HG03097 (cell line): ENCODE data around the gene ZCCHC24.
"Not testable (repeated sequence)": the region's sequence is repeated elsewhere in the genome, so short reads cannot be mapped to it uniquely, and the experiment has no call there.

Source experiments
- ATAC-seq: cut with Tn5 transposase; IDR thresholded peaks from one replicate; pipeline ENCODE4 v1.9.1; 2021; ENCODE audit not compliant: unreplicated experiment, low FRiP score

ZCCHC24 gene

GRCh38 chr10:79447911-79448731 lies 2.7 kb upstream of the ZCCHC24 start:
- ATAC-seq = no peak

GRCh38 chr10:79447249-79447648 lies 1.8 kb upstream of the ZCCHC24 start:
- not testable (repeated sequence) for ATAC-seq

GRCh38 chr10:79446758-79447084 lies 1.3 kb upstream of the ZCCHC24 start:
- ATAC-seq = no peak

GRCh38 chr10:79445977-79446757 lies 743 bp upstream of the ZCCHC24 start:
- ATAC-seq = peak; percentile 2

- peak; percentile 22 for ATAC-seq
Observed at GRCh38 chr10:79444199-79445119, 965 bp downstream of the ZCCHC24 start.

GRCh38 chr10:79443338-79444198 lies 1.9 kb downstream of the ZCCHC24 start:
- no peak for ATAC-seq

- ATAC-seq = no peak
Observed at GRCh38 chr10:79442171-79443040, 3.0 kb downstream of the ZCCHC24 start.

GRCh38 chr10:79441433-79441832 lies 4.0 kb downstream of the ZCCHC24 start:
- ATAC-seq = no peak

GRCh38 chr10:79440281-79440680 lies 5.1 kb downstream of the ZCCHC24 start:
- ATAC-seq = no peak

- ATAC-seq = no peak
Observed at GRCh38 chr10:79438699-79439085, 6.7 kb downstream of the ZCCHC24 start.

- ATAC-seq = no peak
Observed at GRCh38 chr10:79438021-79438698, 7.3 kb downstream of the ZCCHC24 start.

- no peak for ATAC-seq
Observed at GRCh38 chr10:79437111-79437814, 8.2 kb downstream of the ZCCHC24 start.

GRCh38 chr10:79436850-79437103 lies 8.6 kb downstream of the ZCCHC24 start:
- no peak for ATAC-seq

- ATAC-seq = no peak
Observed at GRCh38 chr10:79436066-79436849, 9.2 kb downstream of the ZCCHC24 start.

- no peak for ATAC-seq
Observed at GRCh38 chr10:79435271-79436065, 10.0 kb downstream of the ZCCHC24 start.

- no peak for ATAC-seq
Observed at GRCh38 chr10:79434821-79435251, 10.6 kb downstream of the ZCCHC24 start.
